Smooth muscle cell (in vitro differentiated cells): ENCODE results near the gene PLCL1. TPM values are rescaled to one million over a fixed set of nuclear protein-coding genes. Genes with fewer than 3 reads are reported as not detected.
A peak's percentile ranks its signal among the peaks of the same experiment; 100 is the strongest.

Source experiments
- DNase-seq: peaks from one replicate; lab custom pipeline; 2025; ENCODE audit not compliant: unreplicated experiment; lab: John Stamatoyannopoulos, UW
- H2AFZ ChIP-seq: fragments of 200-600 bp; sonication (generic); 2 replicates; pipeline ENCODE4 v1.6.0; 2016; ENCODE audit warnings: antibody characterized with exemption, low read depth, mild to moderate bottlenecking
- H3F3A ChIP-seq: fragments of 200-600 bp; sonication (generic); 2 replicates; pipeline ENCODE4 v1.6.0; 2017; ENCODE audit warnings: antibody characterized with exemption, low read depth
- H3K27ac ChIP-seq: fragments of 200-600 bp; sonication (generic); 2 replicates; pipeline ENCODE4 v1.5.1; 2016; ENCODE audit warnings: low read depth, mild to moderate bottlenecking
- H3K27me3 ChIP-seq: fragments of 200-600 bp; sonication (generic); 2 replicates; pipeline ENCODE4 v1.6.1; 2016; ENCODE audit warnings: low read depth, mild to moderate bottlenecking
- H3K36me3 ChIP-seq: fragments of 200-600 bp; sonication (generic); 2 replicates; pipeline ENCODE4 v1.5.1; 2016; ENCODE audit warnings: low read depth
- H3K4me1 ChIP-seq: fragments of 200-600 bp; sonication (generic); 2 replicates; pipeline ENCODE4 v1.5.1; 2016; ENCODE audit warnings: low read depth
- H3K4me2 ChIP-seq: fragments of 200-600 bp; sonication (generic); 2 replicates; pipeline ENCODE4 v1.6.0; 2016; ENCODE audit warnings: mild to moderate bottlenecking
- H3K4me3 ChIP-seq: fragments of 200-600 bp; sonication (generic); 2 replicates; pipeline ENCODE4 v1.5.1; 2016; ENCODE audit warnings: mild to moderate bottlenecking
- H3K79me2 ChIP-seq: fragments of 200-600 bp; sonication (generic); 2 replicates; pipeline ENCODE4 v1.6.0; 2016; ENCODE audit warnings: low read depth, mild to moderate bottlenecking
- H3K9ac ChIP-seq: fragments of 200-600 bp; sonication (generic); 2 replicates; pipeline ENCODE4 v1.6.0; 2016; ENCODE audit warnings: low read depth
- H3K9me3 ChIP-seq: fragments of 200-600 bp; sonication (generic); replicated peaks from 2 replicates; pipeline ENCODE4 v1.5.1; 2016; ENCODE audit warnings: low read depth
- H4K20me1 ChIP-seq: fragments of 200-600 bp; sonication (generic); 2 replicates; pipeline ENCODE4 v1.6.0; 2016; ENCODE audit warnings: low read depth
- WGBS: methylation state at CpG from one replicate; pipeline ENCODE4 v1.1.7; 2016; ENCODE audit warnings: low lambda C conversion rate; 5-methylcytosine and 5-hydroxymethylcytosine counted together
- polyA plus RNA-seq: library from polyadenylated mRNA; unstranded; fragments of >200 nt; fragmentation: Nextera tagmentation; extraction: Ambion mirVana; gene quantifications from 2 replicates; pipeline ENCODE4 v1.2.1, GENCODE V29; 2016
- total RNA-seq: library from RNA; depleted of rRNA; stranded (reverse); fragments of >200 nt; gene quantifications from 2 replicates; pipeline ENCODE4 v1.2.3, GENCODE V29; 2014
- TF ChIP-seq, protein P1 (sequence below): fragments of 200-600 bp; sonication (generic); IDR thresholded peaks from 2 replicates; pipeline ENCODE4 v1.5.1; 2017; ENCODE audit warnings: borderline replicate concordance, mild to moderate bottlenecking, antibody characterized with exemption; ENCODE audit not compliant: insufficient read depth, poor library complexity, severe bottlenecking

Gene PLCL1
- total and polyA plus RNA-seq, 2 experiments from 2014 or later = 0.87 to 1.3 TPM

DNA sequence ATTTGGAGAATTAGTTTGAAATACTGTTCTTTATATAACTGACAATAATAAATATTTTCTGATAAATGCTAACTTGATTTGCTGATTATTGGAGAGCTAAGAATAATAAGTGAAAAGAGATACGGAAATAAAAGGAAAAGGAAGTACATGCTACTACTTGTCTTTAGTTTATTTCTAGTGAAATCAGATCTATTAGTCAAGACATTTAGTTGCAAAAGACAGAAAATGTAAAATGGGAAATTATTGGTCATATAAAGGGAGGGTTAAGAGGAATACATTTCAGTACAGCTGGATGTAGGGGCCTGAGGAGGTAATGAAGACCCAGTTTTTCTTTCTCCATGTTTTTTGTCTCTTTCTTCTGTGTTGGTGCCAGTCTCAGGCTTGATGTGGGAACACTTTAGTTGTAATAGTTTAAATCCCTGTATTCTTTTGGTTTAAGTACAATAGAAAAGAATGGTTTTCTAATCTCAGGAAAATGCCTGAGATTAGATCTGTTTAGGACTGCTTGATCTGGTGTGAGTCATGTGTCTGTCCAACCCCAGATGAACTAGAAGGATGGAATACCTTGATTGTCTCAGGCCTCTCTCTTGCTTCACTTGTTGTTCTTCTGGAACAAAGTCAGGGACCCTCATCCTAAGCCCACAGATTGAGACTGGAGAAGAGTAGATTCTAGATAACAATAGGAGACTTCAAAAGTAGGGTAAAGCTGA, 58.0 kb downstream of the PLCL1 start:
- H3K27ac ChIP-seq = no peak overlapping the region
- peaks cover 2% of the 10 kb centered on the region for H3F3A ChIP-seq
- no peaks in the 10 kb centered on the region for H3K4me1 ChIP-seq
- TF ChIP-seq, protein P1, sequence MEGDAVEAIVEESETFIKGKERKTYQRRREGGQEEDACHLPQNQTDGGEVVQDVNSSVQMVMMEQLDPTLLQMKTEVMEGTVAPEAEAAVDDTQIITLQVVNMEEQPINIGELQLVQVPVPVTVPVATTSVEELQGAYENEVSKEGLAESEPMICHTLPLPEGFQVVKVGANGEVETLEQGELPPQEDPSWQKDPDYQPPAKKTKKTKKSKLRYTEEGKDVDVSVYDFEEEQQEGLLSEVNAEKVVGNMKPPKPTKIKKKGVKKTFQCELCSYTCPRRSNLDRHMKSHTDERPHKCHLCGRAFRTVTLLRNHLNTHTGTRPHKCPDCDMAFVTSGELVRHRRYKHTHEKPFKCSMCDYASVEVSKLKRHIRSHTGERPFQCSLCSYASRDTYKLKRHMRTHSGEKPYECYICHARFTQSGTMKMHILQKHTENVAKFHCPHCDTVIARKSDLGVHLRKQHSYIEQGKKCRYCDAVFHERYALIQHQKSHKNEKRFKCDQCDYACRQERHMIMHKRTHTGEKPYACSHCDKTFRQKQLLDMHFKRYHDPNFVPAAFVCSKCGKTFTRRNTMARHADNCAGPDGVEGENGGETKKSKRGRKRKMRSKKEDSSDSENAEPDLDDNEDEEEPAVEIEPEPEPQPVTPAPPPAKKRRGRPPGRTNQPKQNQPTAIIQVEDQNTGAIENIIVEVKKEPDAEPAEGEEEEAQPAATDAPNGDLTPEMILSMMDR = no peak
- H3K36me3 ChIP-seq = no peaks in the 10 kb centered on the region
- no peaks in the 10 kb centered on the region for H3K79me2 ChIP-seq
- H3K9me3 ChIP-seq = no peaks in the 10 kb centered on the region
- H3K9ac ChIP-seq = no peak overlapping the region
- no peak overlapping the region for H2AFZ ChIP-seq
- DNase-seq = no peak
- H3K27me3 ChIP-seq = no peaks in the 10 kb centered on the region
- H3K4me3 ChIP-seq = no peak overlapping the region
- H3K4me2 ChIP-seq = no peak overlapping the region
- H4K20me1 ChIP-seq = no peaks in the 10 kb centered on the region
- 100% methylated on average over 1 of the region's 1 CpG for WGBS

- Histone ChIP-seq H3K27me3 (no peaks in the 10 kb centered on the region), H3K4me3 (no peak overlapping the region), H3K9me3 (no peaks in the 10 kb centered on the region), H4K20me1 (no peaks in the 10 kb centered on the region), H3K36me3 (no peaks in the 10 kb centered on the region), H2AFZ (no peak overlapping the region), H3K4me1 (no peaks in the 10 kb centered on the region), H3K9ac (no peak overlapping the region), H3K79me2 (no peaks in the 10 kb centered on the region), H3K4me2 (no peak overlapping the region), H3K27ac (no peak overlapping the region), H3F3A (peaks cover 6% of the 10 kb centered on the region)
- no peak for DNase-seq
- 79% methylated on average over 1 of the region's 1 CpG for WGBS
- TF ChIP-seq, protein P1 = no peak
These were observed 59.4 kb downstream of the PLCL1 start for GRCh38 chr2:197863744-197864143.

DNA sequence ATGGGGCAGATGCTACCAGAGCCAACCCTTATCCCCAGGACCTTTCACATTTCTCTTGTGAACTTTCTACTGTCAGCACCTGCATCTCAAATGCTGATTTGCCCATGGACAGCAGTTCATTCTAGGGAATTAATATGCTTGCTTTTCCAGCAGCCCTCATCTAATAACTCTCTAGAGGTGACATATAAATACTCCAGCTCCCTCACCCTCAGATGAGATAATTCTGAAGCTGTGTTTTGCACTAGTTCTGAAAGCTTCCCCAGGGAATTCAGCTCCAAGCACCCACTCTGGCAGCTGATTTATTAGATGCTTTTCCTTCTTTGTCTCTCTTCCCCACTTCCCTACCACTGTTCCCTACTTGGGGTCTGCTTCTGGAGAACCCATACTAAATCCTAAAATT, 62.1 kb downstream of the PLCL1 start:
- no peak overlapping the region for H3K4me3 ChIP-seq
- H3K4me1 ChIP-seq = no peaks in the 10 kb centered on the region
- H3K36me3 ChIP-seq = no peaks in the 10 kb centered on the region
- no peaks in the 10 kb centered on the region for H3K9me3 ChIP-seq
- no peak overlapping the region for H2AFZ ChIP-seq
- H4K20me1 ChIP-seq = no peaks in the 10 kb centered on the region
- H3K4me2 ChIP-seq = no peak overlapping the region
- TF ChIP-seq, protein P1 = no peak
- no peak overlapping the region for H3K27ac ChIP-seq
- no peak for DNase-seq
- no peak overlapping the region for H3K9ac ChIP-seq
- peaks cover 22% of the 10 kb centered on the region for H3F3A ChIP-seq
- no peaks in the 10 kb centered on the region for H3K79me2 ChIP-seq
- H3K27me3 ChIP-seq = no peaks in the 10 kb centered on the region

DNA sequence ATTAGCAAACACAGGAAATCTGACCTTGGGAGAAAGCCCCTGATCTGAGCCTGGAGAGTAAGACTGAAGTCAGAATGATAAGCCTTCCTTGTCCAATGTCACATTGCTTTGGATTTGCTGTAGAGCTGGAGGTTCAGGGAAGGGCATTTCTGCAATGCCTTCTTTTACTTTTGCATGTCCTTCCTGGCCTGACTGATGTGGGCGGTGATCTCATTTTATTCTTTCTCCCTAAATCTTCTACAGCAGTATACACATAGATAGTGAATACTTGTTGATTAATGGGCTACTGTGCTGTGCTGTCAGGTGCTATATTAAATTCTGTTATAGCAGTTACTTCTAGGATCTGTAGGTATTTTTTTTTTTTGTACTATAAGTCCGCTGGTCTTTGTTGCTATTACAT, 62.6 kb downstream of the PLCL1 start:
- peaks cover 5% of the 10 kb centered on the region for H3K4me1 ChIP-seq
- TF ChIP-seq, protein P1 = no peak
- H3F3A ChIP-seq = peaks cover 22% of the 10 kb centered on the region
- no peak overlapping the region for H3K9ac ChIP-seq
- no peak overlapping the region for H2AFZ ChIP-seq
- no peaks in the 10 kb centered on the region for H3K36me3 ChIP-seq
- H3K27ac ChIP-seq = no peak overlapping the region
- DNase-seq = no peak
- no peaks in the 10 kb centered on the region for H3K9me3 ChIP-seq
- WGBS = 96% methylated on average over 2 of the region's 2 CpGs
- peak overlapping the region; percentile 25 for H3K4me2 ChIP-seq
- no peaks in the 10 kb centered on the region for H4K20me1 ChIP-seq
- no peaks in the 10 kb centered on the region for H3K27me3 ChIP-seq
- no peak overlapping the region for H3K4me3 ChIP-seq
- no peaks in the 10 kb centered on the region for H3K79me2 ChIP-seq
